HEK293T (cell line): ENCODE measurements around the gene PARVB.

Experiments used
- FOXA1 ChIP-seq: fragments of 450-650 bp; IDR thresholded peaks from 2 replicates; pipeline ENCODE4 v1.6.1; 2016; ENCODE audit warnings: mild to moderate bottlenecking
- FOXM1 ChIP-seq: fragments of 450-650 bp; IDR thresholded peaks from 2 replicates; pipeline ENCODE4 v1.6.1; 2017; ENCODE audit warnings: mild to moderate bottlenecking, borderline replicate concordance
- HDGF ChIP-seq: fragments of 450-650 bp; IDR thresholded peaks from 2 replicates; pipeline ENCODE4 v1.6.1; 2017; ENCODE audit warnings: antibody characterized with exemption, borderline replicate concordance
- TARDBP ChIP-seq: fragments of 450-650 bp; IDR thresholded peaks from 2 replicates; pipeline ENCODE4 v1.6.1; 2016
- TF ChIP-seq, protein P1 (sequence below): fragments of 450-650 bp; IDR thresholded peaks from 2 replicates; pipeline ENCODE4 v1.6.1; 2016

DNA sequence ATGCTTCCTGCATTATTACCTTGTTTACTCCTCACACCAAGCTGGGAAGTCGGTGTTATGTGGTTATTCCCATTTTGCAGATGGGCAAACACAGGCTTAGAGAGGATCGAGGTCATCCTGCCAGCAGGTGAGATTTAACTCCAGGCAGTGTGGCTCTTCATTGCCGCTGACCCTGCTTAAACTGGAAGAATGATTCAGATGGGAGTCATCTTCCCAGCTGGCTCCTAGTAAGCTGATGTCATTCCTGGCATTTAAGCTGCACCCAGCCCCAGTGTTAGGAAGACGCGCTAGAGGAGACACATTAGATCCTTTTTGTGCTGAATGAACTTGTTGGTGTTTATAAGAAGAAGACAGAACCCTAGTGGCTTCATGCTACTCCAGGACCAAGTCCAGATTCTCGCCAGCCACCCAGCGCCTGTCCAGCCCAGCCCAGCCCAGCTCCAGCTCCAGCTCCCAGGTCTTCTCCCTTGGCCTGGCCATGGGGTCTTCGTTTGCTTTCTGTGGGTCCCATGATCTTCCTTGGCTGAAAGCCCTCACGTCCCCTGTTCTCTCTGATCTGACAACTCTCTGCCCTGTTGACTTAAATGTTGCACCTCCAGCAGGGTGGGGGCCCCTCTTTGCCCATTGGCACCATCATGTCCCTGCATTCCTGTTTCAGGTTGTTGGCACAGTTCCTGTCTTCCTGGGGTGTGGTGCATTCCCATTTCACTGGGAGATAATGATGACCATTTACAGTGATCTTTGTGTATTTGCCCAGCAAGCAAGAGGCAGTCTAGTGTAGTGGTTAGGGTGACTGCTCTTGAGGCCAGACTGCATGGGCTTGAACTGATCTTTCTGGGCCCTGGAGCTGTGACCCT is 13.6 kb downstream of the PARVB start:
- no peak for TF ChIP-seq TARDBP
- TF ChIP-seq, protein P1, sequence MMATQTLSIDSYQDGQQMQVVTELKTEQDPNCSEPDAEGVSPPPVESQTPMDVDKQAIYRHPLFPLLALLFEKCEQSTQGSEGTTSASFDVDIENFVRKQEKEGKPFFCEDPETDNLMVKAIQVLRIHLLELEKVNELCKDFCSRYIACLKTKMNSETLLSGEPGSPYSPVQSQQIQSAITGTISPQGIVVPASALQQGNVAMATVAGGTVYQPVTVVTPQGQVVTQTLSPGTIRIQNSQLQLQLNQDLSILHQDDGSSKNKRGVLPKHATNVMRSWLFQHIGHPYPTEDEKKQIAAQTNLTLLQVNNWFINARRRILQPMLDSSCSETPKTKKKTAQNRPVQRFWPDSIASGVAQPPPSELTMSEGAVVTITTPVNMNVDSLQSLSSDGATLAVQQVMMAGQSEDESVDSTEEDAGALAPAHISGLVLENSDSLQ: no peak
- TF ChIP-seq FOXA1: no peak
- no peak for TF ChIP-seq HDGF
- TF ChIP-seq FOXM1: no peak
